Tibial nerve (tissue), 3 donors: Measurements from ENCODE around the gene ARAF.

Experiments
- CTCF ChIP-seq, 5 experiments: fragments of 200-600 bp in 3 of 5; fragments of 450-650 bp in 2 of 5; sonication (generic) in 3 of 5; IDR thresholded peaks; one replicate each; pipeline ENCODE4 v1.5.1; 2016 to 2019; ENCODE audit warnings: antibody characterized with exemption in 5 of 5, mild to moderate bottlenecking in 3 of 5, moderate library complexity in 2 of 5
- POLR2A ChIP-seq, 2 donors: fragments of 450-650 bp; IDR thresholded peaks; one replicate each; pipeline ENCODE4 v1.6.1; 2017; ENCODE audit warnings: antibody characterized with exemption in 2 of 2, mild to moderate bottlenecking in 2 of 2, moderate library complexity in 2 of 2

GRCh38 chrX:47515941-47516665, 44.9 kb upstream of the ARAF start:
- TF ChIP-seq CTCF (IDR thresholded peaks at IDR 0.05) (no peak), POLR2A (IDR thresholded peaks at IDR 0.05) (no peak)
